Activated CD4-positive, alpha-beta T cell treated with anti-CD3 and anti-CD28 coated beads, Interleukin-10, Interleukin-2, amounts not matched to agents 100 ng/mL and 50 ng/mL, durations not matched to agents 16 hours and 8 hours (primary cell): ENCODE results near the gene UBE2H.
"Not testable (repeated sequence)": the region's sequence is repeated elsewhere in the genome, so short reads cannot be mapped to it uniquely, and the experiment has no call there.

Experiments
- DNase-seq: peaks from one replicate; pipeline ENCODE4 v3.0.0-alpha.2; 2020

The UBE2H gene

DNA sequence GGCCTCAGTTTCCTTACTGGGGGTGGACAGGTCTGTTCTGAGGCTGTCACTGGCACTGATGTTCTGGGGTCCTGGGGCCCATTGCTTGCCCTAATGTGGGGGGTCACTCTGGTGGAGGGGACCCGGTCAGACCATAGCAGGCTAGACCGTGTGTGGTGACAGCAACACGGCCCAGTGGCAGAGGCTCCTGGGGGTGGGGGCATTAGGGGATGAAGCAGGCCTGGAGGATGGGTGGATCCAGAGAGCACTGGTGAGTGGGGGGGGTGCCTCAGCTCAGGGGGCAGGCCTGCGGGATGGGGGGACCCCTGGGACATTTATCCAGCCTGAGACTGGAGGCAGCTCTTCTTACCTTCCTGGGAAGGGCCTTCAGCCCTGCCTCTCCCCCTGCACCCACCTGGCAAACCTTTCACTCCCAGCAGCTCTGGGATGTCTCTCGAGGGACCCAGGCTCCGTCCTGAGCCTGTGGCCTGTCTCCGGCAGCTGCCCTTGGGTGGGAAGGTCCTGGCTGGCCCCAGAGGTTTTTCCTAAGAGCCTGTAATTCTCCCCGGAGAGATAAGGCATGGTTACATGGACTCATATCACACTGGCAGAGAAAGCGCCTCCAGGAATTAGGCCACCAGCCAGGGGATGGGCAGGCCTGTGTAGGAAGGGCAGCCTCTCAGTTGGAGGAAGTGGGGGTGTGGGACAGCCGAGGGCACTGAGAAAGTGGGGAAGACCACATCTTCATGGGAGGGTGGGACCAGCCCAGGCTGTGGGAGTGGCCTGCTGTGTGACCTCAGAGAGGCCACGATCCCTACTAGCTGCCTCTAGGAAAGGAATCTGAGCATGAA, 147.7 kb downstream of the UBE2H start:
- DNase-seq = no peak

DNA sequence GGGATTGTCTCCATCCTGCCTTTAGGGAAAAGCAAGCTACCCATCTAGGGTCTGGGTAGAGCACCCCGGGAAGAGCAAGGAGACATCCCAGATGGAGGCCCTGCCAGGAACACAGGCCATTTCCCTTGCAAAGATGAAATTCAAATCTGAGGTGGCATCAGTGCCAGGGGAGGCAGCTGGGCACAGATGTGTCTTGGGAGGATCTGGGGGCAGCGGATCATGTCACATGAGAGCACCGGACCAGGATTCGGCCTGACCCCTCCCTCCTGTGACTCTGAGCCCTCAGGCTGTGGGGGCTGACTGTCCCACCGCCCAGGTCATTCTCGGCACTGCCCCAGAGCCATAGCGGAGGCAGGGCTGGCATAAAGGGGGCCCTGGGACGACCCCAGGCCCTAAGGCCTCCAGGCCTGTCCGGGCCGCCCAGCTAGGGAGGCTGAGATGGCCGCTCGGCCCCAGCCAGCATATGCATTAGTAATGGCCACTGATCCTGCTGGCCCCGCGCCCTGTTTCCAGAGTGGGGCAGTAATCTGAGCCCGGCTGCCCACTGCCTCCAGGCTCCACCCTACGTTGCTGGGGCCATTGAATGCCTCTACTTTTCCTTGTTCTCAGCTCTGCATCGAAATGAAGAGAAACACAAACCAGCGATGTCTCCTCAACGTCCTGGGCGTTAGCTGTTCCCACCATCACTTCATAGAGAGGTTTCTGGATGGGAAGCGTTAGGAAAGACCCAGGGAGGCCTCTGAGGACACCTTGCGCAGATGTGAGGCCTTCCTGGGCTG, 148.5 kb downstream of the UBE2H start:
- DNase-seq = no peak

GRCh38 chr7:129803546-129804081, 149.1 kb downstream of the UBE2H start:
- no peak for DNase-seq

DNA sequence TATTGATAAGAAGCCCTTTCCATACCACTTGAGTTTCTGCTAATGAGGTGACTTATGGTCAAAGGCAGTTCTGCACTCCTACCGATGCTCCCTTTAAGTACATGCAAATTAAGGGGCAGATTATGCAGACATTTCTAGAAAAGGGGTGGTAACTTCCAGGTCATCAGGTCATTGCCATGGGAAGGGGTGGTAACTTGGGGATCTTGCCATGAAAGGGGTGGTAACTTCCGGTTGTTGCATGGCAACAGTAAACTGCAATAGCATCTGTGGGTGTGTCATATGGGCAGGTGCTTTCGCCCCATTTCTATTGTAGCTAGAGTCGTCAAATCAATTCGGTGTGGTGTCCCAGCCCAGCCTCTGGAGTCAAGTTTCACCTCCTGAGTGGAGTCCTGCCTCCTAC, 150.9 kb downstream of the UBE2H start:
- no peak for DNase-seq

DNA sequence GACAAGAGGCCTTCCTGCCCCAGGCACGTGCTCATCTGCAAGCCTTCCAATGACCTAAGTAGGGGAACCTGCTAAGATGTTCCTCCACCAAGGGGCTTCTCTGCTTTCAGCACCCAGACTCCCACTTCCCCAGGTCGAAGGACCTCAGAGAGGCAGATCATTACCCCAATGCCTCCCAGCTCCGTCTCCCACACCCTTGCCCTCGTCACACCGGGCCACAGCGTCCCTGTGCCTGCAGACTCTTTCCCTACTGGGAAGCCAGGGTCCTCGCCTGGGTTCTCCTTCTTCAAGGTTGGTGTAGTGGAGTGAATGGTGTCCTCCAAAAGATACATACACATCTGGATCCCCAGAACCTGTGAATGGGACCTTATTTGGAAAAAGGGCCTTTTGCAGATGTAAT, 151.9 kb downstream of the UBE2H start:
- DNase-seq = no peak

DNA sequence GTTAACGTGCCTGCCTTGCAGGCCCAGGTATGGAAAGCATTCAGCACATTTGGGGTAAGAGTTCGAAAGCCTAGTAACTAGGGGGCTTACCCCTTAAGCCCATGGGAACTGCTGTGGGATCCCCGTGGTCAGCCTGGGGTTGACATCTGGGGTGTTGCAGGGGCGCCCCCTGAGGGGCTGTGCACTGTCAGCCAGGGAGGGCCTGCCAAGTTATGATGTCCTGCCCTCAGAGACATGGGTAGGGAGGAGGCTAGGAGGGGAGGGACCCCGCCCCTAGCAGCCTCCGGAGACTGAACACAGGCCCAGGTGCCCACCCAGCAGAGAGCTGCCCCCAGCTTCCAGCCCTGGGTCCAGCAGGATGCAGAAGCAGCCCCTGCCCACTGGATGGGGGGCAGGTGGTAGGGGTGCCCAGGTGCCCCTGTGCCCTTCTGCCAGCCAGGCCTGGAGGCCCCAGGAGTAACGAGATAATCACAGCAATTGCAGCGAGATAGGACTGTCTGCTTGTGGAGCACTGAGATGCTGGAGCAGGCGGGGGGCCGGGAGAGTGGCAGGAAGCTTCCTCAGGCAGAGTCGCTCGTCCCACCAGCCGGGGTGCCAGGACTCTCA, 153.3 kb downstream of the UBE2H start:
- DNase-seq = no peak

GRCh38 chr7:129798616-129799349, 154.0 kb downstream of the UBE2H start:
- no peak for DNase-seq

GRCh38 chr7:129797214-129797789, 155.5 kb downstream of the UBE2H start:
- no peak for DNase-seq

- no peak for DNase-seq
Observed at GRCh38 chr7:129796186-129796775, 156.5 kb downstream of the UBE2H start.

DNA sequence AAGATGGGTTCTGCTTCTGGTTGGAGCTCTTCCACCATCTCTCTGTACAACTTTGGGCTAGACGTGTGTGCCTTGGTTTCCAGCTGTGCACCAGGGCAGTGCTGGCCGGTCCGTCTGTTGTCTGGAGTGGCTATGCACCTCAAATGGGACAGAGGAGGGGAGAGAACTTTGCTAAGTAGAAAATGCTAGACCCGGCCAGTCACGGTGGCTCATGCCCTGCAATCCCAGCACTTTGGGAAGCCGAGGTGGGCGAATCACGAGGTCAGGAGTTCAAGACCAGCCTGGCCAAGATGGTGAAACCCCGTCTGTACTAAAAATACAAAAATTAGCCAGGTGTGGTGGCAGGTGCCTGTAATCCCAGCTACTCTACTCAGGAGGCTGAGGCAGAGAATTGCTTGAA, 158.3 kb downstream of the UBE2H start:
- DNase-seq = not testable (repeated sequence)

GRCh38 chr7:129793506-129794310, 159.1 kb downstream of the UBE2H start:
- no peak for DNase-seq

- no peak for DNase-seq
Observed at GRCh38 chr7:129792721-129793120, 160.0 kb downstream of the UBE2H start.

DNA sequence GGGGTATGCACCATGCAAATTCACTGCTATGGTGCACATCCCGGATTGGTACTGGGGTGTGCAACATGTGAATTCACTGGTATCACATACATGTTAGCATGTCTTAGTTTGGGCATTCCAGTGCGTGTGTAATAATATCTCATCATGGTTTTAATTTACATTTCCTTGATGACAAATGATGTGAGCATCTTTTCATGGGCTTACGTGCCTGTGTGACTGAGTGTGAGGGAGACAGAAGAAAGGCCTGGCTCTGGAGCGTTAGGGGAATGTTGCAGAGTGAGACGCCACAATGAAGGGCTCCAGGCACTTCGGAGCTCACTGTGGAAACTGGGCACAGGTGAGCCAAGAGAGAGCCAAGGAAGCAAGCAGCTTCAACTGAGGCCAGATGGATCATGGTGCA, 162.6 kb downstream of the UBE2H start:
- no peak for DNase-seq

GRCh38 chr7:129789652-129790051, 163.1 kb downstream of the UBE2H start:
- no peak for DNase-seq

- no peak for DNase-seq
Observed at GRCh38 chr7:129789000-129789399, 163.8 kb downstream of the UBE2H start.

DNA sequence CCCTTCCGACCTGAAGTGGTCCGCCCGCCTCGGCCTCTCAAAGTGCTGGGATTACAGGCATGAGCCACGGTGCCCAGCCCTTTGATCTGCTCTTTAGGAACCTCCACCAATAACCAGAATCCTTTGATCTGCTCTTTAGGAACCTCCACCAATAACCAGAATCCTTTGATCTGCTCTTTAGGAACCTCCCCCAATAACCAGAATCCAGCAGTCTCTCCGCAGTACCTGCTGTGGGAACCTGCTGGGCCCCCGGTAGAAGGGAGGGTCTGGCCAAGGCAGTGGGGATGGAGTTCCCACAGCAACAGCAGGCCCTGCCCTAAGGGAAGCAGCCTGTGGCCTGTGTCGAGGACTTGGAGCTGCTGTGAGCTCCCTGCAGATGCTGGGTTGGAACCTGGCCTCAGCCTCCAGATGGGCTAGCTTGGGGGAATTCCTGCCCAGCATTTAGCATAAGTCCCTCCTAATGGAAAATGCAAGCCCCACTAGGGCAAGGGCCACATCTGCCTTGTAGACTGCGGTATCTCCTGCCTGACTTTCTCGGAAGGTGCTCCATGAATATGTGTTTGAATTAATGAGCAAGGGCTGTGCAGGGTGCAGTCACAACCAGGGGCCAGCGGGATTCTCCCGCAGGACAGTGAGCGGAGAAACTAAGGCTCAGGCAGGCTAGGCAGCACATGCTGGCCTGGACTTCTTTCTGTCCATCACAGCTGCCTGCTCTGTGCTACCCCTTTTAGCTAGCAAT, 165.8 kb downstream of the UBE2H start:
- no peak for DNase-seq

GRCh38 chr7:129785685-129786514, 166.9 kb downstream of the UBE2H start:
- DNase-seq = no peak

GRCh38 chr7:129784783-129785684, 167.7 kb downstream of the UBE2H start:
- DNase-seq = no peak
